Measurements from ENCODE around the gene ABHD12B.

The ABHD12B gene

DNA sequence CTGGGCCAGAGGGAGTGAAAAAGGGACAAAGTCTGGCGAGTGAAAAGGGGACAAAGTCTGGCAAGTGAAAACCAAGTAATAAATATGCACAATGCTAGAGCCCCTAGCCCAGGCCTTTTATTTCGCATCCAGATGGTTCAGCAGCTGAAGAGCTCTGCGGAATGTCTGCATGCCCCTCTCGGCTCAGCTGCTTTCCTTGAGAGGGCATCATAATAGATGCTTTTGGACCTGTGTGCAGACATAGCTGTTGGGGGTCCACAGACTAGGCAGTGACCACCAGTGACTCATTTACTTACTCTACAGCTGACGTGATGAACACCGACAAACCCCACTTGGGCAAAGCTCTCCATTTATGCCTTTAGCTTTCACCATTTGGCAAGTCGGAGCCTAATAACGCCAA is 45.2 kb upstream of the ABHD12B start:
- Histone ChIP-seq H3K79me1 (ENCODE audit: low read length) (peaks cover 14% of the 10 kb centered on the region), H3K23ac (ENCODE audit: low read length) (no peak overlapping the region), H3K56ac (ENCODE audit: low read length) (no peak overlapping the region), H2BK120ac (ENCODE audit: low read depth, low read length) (no peak overlapping the region), H3K36me3 (ENCODE audit: control insufficient read depth, insufficient read depth, low read length) (no peaks in the 10 kb centered on the region), H3K4ac (ENCODE audit: low read depth, low read length) (no peak overlapping the region), H3K27me3 (ENCODE audit: insufficient read depth, low read length, poor library complexity) (peaks cover 6% of the 10 kb centered on the region), H3K4me3 (ENCODE audit: low read length) (no peak overlapping the region), H3K4me1 (ENCODE audit: control insufficient read depth, low read depth, low read length) (peaks cover 8% of the 10 kb centered on the region), H4K8ac (ENCODE audit: low read depth, low read length) (no peak overlapping the region), H3K79me2 (ENCODE audit: control insufficient read depth, insufficient read depth, low read length) (peaks cover 2% of the 10 kb centered on the region), H3K4me2 (ENCODE audit: low read length) (no peak overlapping the region), H2BK5ac (ENCODE audit: low read length) (no peak overlapping the region), H4K5ac (ENCODE audit: low read length) (no peak overlapping the region), H3K9ac (ENCODE audit: low read length) (no peak overlapping the region), H3K18ac (ENCODE audit: low read length) (no peak overlapping the region), H2BK15ac (replicated peaks; ENCODE audit: low read depth) (no peak overlapping the region), H2AK5ac (ENCODE audit: low read length) (no peak overlapping the region), H3K27ac (ENCODE audit: low read depth, low read length) (no peak overlapping the region)
- no peak for DNase-seq
- WGBS (ENCODE audit: extremely low coverage, insufficient coverage, low lambda C conversion rate), result no CpG with 5 or more reads among the region's 8 CpGs

DNA sequence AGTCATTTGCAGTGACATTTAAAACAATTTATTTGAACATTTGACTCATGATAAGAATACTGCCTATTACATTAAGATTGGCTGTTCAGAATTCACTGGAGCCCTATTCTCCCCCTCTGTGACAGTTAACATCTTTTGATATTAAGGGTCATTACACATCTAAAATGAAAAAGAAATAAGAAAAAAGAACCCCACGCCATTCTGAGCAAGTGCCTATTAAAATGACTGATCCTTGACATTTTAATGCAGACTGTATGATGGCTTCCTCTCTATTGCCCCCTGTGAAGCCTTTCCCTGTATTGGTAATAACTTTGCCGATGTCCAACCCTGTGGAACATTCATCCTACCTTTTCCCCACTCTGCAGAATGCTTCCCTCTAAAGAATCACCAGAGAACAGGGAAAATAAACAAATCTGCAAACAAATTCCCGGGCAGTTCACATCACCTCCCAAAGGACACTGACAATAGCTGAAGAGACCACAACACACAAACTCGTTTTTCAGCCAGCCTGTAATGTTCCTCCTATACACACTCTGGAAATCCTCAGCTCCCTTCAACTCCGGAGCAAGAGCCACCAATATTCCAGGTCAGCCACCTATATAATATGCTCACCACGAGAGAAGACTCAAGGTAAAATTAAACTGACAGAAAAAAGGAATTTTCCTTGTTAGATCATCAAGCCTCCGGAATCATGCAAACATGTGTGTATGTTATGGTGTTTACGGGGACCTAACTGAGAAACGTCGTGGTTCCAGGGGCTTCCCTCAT is 42.9 kb upstream of the ABHD12B start:
- H2BK120ac ChIP-seq (ENCODE audit: low read depth, low read length), result no peak overlapping the region
- H3K79me2 ChIP-seq (ENCODE audit: control insufficient read depth, insufficient read depth, low read length), result peaks cover 2% of the 10 kb centered on the region
- WGBS (ENCODE audit: extremely low coverage, insufficient coverage, low lambda C conversion rate), result no CpG with 5 or more reads among the region's 10 CpGs
- H3K27ac ChIP-seq (ENCODE audit: low read depth, low read length), result no peak overlapping the region
- H4K8ac ChIP-seq (ENCODE audit: low read depth, low read length), result no peak overlapping the region
- H3K18ac ChIP-seq (ENCODE audit: low read length), result no peak overlapping the region
- H3K79me1 ChIP-seq (ENCODE audit: low read length), result peaks cover 6% of the 10 kb centered on the region
- H3K4me2 ChIP-seq (ENCODE audit: low read length), result no peak overlapping the region
- no peak overlapping the region for H3K56ac ChIP-seq (ENCODE audit: low read length)
- no peak overlapping the region for H3K4me3 ChIP-seq (ENCODE audit: low read length)
- DNase-seq, result no peak
- H3K27me3 ChIP-seq (ENCODE audit: insufficient read depth, low read length, poor library complexity), result peaks cover 6% of the 10 kb centered on the region
- no peak overlapping the region for H3K23ac ChIP-seq (ENCODE audit: low read length)
- H2AK5ac ChIP-seq (ENCODE audit: low read length), result no peak overlapping the region
- no peaks in the 10 kb centered on the region for H3K36me3 ChIP-seq (ENCODE audit: control insufficient read depth, insufficient read depth, low read length)
- H3K4ac ChIP-seq (ENCODE audit: low read depth, low read length), result no peak overlapping the region
- H4K5ac ChIP-seq (ENCODE audit: low read length), result no peak overlapping the region
- H3K4me1 ChIP-seq (ENCODE audit: control insufficient read depth, low read depth, low read length), result peaks cover 6% of the 10 kb centered on the region
- no peak overlapping the region for H2BK15ac ChIP-seq (replicated peaks; ENCODE audit: low read depth)
- H3K9ac ChIP-seq (ENCODE audit: low read length), result no peak overlapping the region
- no peak overlapping the region for H2BK5ac ChIP-seq (ENCODE audit: low read length)

DNA sequence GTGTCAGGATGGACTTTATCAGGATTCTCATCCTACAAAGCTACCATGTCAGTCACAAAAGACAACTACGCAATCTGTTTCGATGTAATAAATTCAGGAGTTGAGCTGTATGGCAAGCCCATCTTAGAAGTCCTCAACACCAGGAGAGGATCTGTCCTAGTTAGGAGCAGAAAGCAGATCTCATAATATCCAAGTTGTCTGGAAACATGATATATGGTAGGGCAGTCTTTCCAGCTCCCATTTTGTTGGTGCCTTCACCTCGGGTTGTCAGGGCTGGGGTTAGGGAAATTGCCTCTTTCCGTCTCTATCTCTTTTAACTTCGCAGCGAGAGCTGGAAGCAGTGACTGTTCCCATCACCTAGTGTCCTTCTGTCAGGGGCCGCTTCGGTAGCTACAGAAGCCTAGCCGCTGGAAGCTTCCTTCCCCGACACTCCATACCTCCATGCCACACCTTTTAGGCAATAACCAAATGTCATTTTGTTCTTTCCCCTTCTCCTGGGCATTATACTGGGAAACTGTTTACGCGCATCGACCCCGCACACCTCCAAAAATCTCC is 42.3 kb upstream of the ABHD12B start:
- Histone ChIP-seq H3K27me3 (ENCODE audit: insufficient read depth, low read length, poor library complexity) (peaks cover 6% of the 10 kb centered on the region), H3K36me3 (ENCODE audit: control insufficient read depth, insufficient read depth, low read length) (no peaks in the 10 kb centered on the region), H3K9ac (ENCODE audit: low read length) (peak overlapping the region; percentile 40), H3K4me2 (ENCODE audit: low read length) (peak overlapping the region; percentile 85), H3K79me2 (ENCODE audit: control insufficient read depth, insufficient read depth, low read length) (peaks cover 2% of the 10 kb centered on the region), H3K18ac (ENCODE audit: low read length) (no peak overlapping the region), H3K23ac (ENCODE audit: low read length) (no peak overlapping the region), H2BK120ac (ENCODE audit: low read depth, low read length) (no peak overlapping the region), H4K8ac (ENCODE audit: low read depth, low read length) (no peak overlapping the region), H2BK5ac (ENCODE audit: low read length) (no peak overlapping the region), H3K56ac (ENCODE audit: low read length) (peak overlapping the region; percentile 53), H3K4me3 (ENCODE audit: low read length) (no peak overlapping the region), H2BK15ac (replicated peaks; ENCODE audit: low read depth) (no peak overlapping the region), H3K27ac (ENCODE audit: low read depth, low read length) (no peak overlapping the region), H4K5ac (ENCODE audit: low read length) (no peak overlapping the region), H2AK5ac (ENCODE audit: low read length) (no peak overlapping the region), H3K4me1 (ENCODE audit: control insufficient read depth, low read depth, low read length) (peaks cover 5% of the 10 kb centered on the region), H3K79me1 (ENCODE audit: low read length) (peaks cover 6% of the 10 kb centered on the region), H3K4ac (ENCODE audit: low read depth, low read length) (no peak overlapping the region)
- no CpG with 5 or more reads among the region's 14 CpGs for WGBS (ENCODE audit: extremely low coverage, insufficient coverage, low lambda C conversion rate)
- DNase-seq, result peak; percentile 37

DNA sequence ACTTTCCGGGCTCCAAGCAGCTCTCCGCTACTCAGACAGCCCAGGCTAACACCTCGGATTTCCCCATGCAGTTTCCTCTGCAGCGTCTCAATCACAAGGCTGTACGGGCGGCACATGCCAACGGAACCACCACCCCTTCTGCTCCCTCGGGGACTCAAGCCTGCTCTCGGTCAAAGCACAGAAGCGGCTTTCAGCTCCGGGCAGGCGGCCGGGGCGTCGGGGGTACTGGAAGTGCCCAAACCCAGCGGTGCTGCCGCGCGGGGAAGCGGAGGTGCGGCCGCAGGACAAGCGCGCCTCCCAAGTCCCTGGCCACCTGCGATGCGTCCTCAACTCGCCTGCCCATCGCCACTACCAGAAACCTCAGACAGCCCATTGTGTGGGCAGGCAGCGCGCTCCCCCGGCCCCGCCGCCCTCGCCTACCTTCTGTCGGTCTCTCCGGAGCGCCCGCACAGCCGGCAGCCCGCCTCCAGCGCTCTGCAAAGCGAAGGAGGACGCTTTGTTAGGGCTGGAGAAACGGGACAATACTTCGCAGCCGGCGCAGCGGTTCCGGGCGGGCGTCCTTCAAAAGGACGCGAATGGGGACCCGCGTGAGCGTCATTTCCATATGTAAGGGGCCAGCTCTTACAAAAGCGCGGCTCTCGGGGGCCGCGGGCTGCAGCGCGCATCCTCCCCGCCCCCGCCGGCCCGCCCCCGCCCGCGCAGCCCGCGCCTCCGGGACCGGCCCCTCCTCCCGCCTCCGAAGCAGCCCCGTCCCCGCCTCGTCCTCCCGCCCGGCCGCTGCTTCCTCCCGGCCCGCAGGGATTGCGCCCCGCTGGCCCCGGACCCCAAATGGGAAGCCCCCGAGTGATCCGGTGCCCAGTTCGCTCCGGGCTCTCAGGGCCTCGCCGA is 41.6 kb upstream of the ABHD12B start:
- Histone ChIP-seq H3K4me1 (ENCODE audit: control insufficient read depth, low read depth, low read length) (peaks cover 4% of the 10 kb centered on the region), H3K27ac (ENCODE audit: low read depth, low read length) (peak overlapping the region; percentile 51), H3K4ac (ENCODE audit: low read depth, low read length) (peak overlapping the region; percentile 82), H3K4me2 (ENCODE audit: low read length) (peak overlapping the region; percentile 85), H2BK5ac (ENCODE audit: low read length) (no peak overlapping the region), H2AK5ac (ENCODE audit: low read length) (no peak overlapping the region), H3K23ac (ENCODE audit: low read length) (peak overlapping the region; percentile 37), H3K27me3 (ENCODE audit: insufficient read depth, low read length, poor library complexity) (peaks cover 6% of the 10 kb centered on the region), H3K79me1 (ENCODE audit: low read length) (peaks cover 6% of the 10 kb centered on the region), H4K8ac (ENCODE audit: low read depth, low read length) (no peak overlapping the region), H2BK120ac (ENCODE audit: low read depth, low read length) (peak overlapping the region; percentile 63), H4K5ac (ENCODE audit: low read length) (no peak overlapping the region), H3K18ac (ENCODE audit: low read length) (peak overlapping the region; percentile 94), H3K36me3 (ENCODE audit: control insufficient read depth, insufficient read depth, low read length) (no peaks in the 10 kb centered on the region), H3K9ac (ENCODE audit: low read length) (peak overlapping the region; percentile 78), H3K79me2 (ENCODE audit: control insufficient read depth, insufficient read depth, low read length) (peaks cover 2% of the 10 kb centered on the region), H3K4me3 (ENCODE audit: low read length) (peak overlapping the region; percentile 56), H2BK15ac (replicated peaks; ENCODE audit: low read depth) (no peak overlapping the region), H3K56ac (ENCODE audit: low read length) (peak overlapping the region; percentile 88)
- DNase-seq, result peak; percentile 64
- no CpG with 5 or more reads among the region's 93 CpGs for WGBS (ENCODE audit: extremely low coverage, insufficient coverage, low lambda C conversion rate)

DNA sequence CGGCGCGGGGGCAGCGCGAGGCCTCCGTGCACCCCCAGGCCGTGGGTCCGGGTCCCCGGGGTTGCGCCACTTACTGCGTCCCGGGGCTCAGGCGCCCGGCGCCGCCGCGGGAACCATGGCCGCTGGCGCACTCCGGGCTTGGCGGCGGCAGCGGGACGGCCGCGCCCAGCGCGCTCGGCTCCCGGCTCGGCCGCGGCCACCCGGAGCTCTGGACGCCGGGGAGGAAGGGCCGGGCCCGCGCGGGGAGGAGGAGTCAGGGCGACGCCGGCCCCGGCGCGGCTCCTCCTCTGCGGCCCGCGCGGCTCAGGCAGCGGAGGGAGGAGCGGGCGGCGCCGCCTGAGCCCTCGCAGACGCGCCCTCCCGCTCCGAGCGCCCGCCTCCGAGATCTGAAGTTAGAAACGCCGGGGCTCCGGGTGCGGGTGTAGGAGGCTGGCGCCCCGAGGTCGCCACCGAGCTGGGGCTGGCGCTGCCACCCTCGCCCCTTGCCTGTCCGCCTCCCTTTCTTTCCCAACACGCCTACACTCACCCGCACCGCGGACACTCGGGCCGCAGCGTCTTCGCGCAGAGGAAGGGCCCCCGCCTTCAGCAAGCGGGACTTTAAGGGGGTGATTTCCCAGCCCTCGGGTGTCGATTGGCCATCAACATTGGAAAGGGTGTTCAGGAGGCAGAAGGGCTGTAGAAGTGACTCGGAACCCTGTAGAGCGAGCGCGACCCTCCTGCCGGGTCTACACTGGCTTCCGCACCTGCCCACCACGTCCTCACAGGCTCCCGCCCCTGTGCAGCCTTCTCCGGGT is 40.7 kb upstream of the ABHD12B start, which contains the start of gene NIN:
Gene NIN (minus strand): TSS at position 231 of the 794 bp plus-strand sequence. CDS start 9,106 bp downstream, outside the sequence.
- Histone ChIP-seq H3K9ac (ENCODE audit: low read length) (peak within 1 kb of the TSS; percentile 78), H2BK15ac (replicated peaks; ENCODE audit: low read depth) (no peak within 1 kb of the TSS), H3K4me2 (ENCODE audit: low read length) (peak within 1 kb of the TSS; percentile 99), H3K79me2 (ENCODE audit: control insufficient read depth, insufficient read depth, low read length) (no peaks in the 10 kb centered on the region), H3K4me1 (ENCODE audit: control insufficient read depth, low read depth, low read length) (peaks cover 4% of the 10 kb centered on the region), H3K79me1 (ENCODE audit: low read length) (peaks cover 3% of the 10 kb centered on the region), H2BK120ac (ENCODE audit: low read depth, low read length) (peak within 1 kb of the TSS; percentile 63), H2AK5ac (ENCODE audit: low read length) (no peak within 1 kb of the TSS), H3K23ac (ENCODE audit: low read length) (peak within 1 kb of the TSS; percentile 37), H3K56ac (ENCODE audit: low read length) (peak within 1 kb of the TSS; percentile 88), H2BK5ac (ENCODE audit: low read length) (no peak within 1 kb of the TSS), H3K27ac (ENCODE audit: low read depth, low read length) (peak within 1 kb of the TSS; percentile 51), H4K8ac (ENCODE audit: low read depth, low read length) (no peak within 1 kb of the TSS), H3K27me3 (ENCODE audit: insufficient read depth, low read length, poor library complexity) (peaks cover 6% of the 10 kb centered on the region), H3K4ac (ENCODE audit: low read depth, low read length) (peak within 1 kb of the TSS; percentile 82), H3K36me3 (ENCODE audit: control insufficient read depth, insufficient read depth, low read length) (no peaks in the 10 kb centered on the region), H4K5ac (ENCODE audit: low read length) (no peak within 1 kb of the TSS), H3K18ac (ENCODE audit: low read length) (peak within 1 kb of the TSS; percentile 94), H3K4me3 (ENCODE audit: low read length) (peak within 1 kb of the TSS; percentile 60)
- DNase-seq, result peak; percentile 74
- WGBS (ENCODE audit: extremely low coverage, insufficient coverage, low lambda C conversion rate), result no CpG with 5 or more reads among the region's 97 CpGs
